NCI-H146 treated with DMSO at 0.1 percent for 48 hours (cell line): Measurements from ENCODE around the gene BCL10.
A peak's percentile ranks its signal among the peaks of the same experiment; 100 is the strongest.

Experiments used
- DNase-seq: peaks from one replicate; lab custom pipeline; 2025; ENCODE audit not compliant: unreplicated experiment; lab: John Stamatoyannopoulos, UW

The BCL10 gene

DNA sequence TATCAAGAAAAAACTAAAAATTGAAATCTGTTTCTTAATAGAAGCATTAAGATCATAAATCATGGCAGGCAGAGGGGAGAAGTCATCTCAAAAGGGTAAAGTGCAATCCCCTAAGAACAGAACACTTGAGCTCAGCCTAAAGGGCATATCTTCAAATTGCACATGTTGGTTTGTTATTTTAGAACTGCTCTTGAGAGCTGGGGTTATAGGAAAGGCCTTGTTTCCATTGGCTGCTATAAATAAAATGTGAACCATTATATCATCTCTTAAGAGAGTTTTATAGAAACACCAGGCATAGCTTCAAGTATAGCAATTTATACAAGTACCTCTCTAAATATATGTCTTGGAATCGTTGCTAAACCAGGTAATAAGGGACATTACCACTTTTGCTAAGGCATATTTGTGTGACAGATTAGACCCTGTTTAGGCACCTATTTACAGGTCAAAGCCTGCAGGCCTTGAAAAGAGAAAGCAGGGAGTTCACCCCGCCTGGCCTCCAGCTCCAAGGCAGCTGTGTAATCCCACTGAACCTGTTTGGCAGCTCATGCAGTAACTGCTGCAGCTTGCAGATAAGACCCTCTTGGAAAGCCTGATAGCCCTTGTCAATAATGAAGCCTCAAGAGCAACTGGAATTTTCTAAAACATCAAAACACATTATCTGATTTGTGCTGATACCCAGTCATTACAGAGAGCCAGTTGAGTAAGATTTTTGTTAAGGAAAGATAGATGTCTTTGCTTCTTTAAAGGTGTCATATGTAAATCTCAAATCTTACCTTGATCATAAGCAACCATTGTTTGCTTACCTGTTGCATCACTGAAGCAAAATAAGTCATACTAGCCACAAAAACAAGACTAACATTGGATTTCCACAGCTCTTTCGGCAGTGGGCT, 51.5 kb downstream of the BCL10 start:
- DNase-seq: peak; percentile 72

DNA sequence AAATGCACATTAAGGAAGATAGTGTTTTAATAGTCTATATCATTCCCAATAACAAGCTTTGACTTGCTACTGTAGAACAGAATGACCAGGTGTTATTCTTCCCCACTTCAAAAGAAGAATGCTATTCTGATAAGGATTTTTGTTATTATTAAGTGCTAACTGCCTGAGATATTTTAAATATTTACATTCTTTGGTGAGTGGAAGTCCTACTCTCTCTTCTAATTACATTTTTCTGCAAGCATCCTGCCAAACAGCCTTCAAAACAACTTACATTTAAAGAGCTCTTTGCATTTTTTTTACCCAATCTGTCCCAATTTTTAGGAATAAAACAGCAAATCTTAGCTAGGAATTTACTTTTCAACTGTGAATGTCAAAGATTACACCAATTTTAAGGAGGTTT, 52.1 kb downstream of the BCL10 start:
- DNase-seq: no peak

GRCh38 chr1:85223334-85223733, 53.1 kb downstream of the BCL10 start:
- no peak for DNase-seq

DNA sequence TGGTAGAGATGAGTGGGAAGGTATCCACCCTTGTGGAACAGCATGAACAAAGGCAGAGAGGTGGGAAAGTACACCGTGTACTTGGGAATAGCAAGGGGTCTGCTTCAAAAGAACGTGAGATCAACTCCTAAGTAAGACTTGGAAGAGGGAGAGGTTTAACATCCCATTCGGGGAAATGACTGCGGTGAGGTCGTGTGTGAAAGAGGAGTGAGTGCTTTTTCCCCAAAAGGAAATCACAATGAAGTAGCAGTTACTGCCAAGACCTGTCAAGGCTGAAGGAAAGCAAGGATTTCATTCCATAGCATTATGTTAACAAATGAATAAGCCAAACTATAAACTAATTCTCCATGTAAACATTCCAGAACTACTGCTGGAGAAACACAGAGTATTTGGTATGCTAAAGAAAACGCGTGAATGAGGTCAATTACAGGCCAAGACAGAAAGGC, 55.7 kb downstream of the BCL10 start:
- no peak for DNase-seq

DNA sequence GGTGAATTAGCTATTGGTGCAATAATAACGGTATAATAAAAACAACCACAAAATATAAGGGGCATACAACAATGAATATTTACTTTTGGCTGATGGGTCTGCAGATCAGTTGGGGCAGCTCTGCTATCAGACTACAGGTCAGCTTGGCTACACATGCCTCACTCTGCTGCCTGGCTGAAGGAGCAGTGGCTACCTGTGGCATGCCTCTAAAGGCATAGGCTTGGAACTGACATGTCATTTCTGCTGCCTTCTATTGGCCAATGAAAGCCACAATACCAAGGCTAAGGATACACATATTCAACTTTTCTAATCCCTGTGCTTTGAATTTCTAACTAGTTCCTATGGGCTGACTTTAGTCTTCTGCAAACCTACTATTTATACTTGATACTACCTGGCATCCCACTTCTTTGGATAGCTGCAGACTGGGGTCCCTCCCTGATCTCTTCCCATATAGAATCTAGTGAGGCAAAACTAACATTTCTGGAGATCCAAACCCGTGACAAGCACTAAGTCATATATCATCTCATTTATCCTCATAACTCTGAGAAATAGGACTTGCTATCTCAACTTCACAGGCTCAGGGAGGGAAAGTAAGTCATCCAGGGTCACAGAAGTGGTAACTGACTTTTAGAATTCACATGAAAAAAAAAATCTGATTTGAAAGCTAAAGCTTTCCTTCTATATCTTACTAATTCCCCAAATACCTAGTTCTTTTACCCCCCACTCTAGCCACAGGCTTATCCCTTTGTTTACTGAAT, 56.4 kb downstream of the BCL10 start:
- DNase-seq: no peak

DNA sequence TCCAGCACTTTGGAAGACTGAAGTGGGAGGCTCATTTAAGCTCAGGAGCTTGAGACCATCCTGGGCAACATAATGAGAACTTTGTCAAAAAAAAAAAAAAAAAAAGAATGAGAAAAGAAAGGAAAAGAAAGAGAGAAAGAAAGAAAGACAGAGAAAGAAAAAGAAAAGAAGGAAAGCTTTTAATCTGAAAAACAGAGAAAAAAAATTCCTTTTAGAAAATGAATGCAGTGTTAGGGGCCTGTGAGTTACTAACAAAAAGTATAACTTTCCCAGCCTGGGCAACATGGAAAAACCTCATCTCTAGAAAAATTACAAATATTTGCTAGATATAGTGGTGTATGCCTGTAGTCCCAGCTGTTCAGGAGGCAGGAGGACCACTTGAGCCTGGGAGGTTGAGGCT, 59.7 kb downstream of the BCL10 start:
- DNase-seq: no peak
